Measurements from ENCODE around the gene STH. TPM values are rescaled to one million over a fixed set of nuclear protein-coding genes. Genes with fewer than 3 reads are reported as not detected.

STH gene
- total and polyA plus RNA-seq, 10 of the 15 experiments (the other 5 are each of a cell fraction or from before 2014, with no cell fraction given), result not detected

DNA sequence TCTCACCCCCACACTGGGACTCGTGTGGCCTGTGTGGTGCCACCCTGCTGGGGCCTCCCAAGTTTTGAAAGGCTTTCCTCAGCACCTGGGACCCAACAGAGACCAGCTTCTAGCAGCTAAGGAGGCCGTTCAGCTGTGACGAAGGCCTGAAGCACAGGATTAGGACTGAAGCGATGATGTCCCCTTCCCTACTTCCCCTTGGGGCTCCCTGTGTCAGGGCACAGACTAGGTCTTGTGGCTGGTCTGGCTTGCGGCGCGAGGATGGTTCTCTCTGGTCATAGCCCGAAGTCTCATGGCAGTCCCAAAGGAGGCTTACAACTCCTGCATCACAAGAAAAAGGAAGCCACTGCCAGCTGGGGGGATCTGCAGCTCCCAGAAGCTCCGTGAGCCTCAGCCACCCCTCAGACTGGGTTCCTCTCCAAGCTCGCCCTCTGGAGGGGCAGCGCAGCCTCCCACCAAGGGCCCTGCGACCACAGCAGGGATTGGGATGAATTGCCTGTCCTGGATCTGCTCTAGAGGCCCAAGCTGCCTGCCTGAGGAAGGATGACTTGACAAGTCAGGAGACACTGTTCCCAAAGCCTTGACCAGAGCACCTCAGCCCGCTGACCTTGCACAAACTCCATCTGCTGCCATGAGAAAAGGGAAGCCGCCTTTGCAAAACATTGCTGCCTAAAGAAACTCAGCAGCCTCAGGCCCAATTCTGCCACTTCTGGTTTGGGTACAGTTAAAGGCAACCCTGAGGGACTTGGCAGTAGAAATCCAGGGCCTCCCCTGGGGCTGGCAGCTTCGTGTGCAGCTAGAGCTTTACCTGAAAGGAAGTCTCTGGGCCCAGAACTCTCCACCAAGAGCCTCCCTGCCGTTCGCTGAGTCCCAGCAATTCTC is 27.4 kb downstream of the STH start:
- TF ChIP-seq POLR2A (IDR thresholded peaks at IDR 0.05; ENCODE audit: low read depth, low read length), result peak; percentile 20; the same call in 1 of the 2 replicates
- TF ChIP-seq NRF1 (conservative IDR thresholded peaks at IDR 0.05; ENCODE audit: low read depth, low read length), result no peak
- H3K4me2 ChIP-seq (ENCODE audit: control insufficient read depth, insufficient read depth), result no peak overlapping the region
- H3K4me1 ChIP-seq (ENCODE audit: control insufficient read depth, insufficient read depth, low read length), result peaks cover 11% of the 10 kb centered on the region
- FAIRE-seq (no peak), DNase-seq (ENCODE audit: low read depth, low spot score) (no peak), ATAC-seq (peak; percentile 18)
- H4K20me1 ChIP-seq (ENCODE audit: control insufficient read depth, insufficient read depth), result no peaks in the 10 kb centered on the region
- POLR2A ChIA-PET, result no interaction called here
- CTCF ChIA-PET, result interaction anchor here (0.8 kb wide), 1 partner anchor 8 kb away, joined by 3 read pairs; no protein-coding TSS in a partner anchor
- in situ Hi-C loops (cut with MboI) (no loop called here), intact Hi-C loops (cut with micrococcal nuclease; ENCODE audit: unreplicated experiment) (no loop called here)
- peaks cover 6 to 14% of the 10 kb centered on the region in 2 experiments; a peak in 3 of 4 replicates for H3K36me3 ChIP-seq (ENCODE audit: control insufficient read depth in 2 of 2, insufficient read depth in 2 of 2, low read length in 1 of 2)
- H3K9me3 ChIP-seq (replicated peaks; ENCODE audit: control insufficient read depth, insufficient read depth, low read length), result no peaks in the 10 kb centered on the region
- H3K27me3 ChIP-seq (replicated peaks in 1 of 2; ENCODE audit: control insufficient read depth in 2 of 2, insufficient read depth in 2 of 2, low read length in 1 of 2), result no peaks in the 10 kb centered on the region
- H2AFZ ChIP-seq (ENCODE audit: control insufficient read depth, low read depth, low read length), result no peak overlapping the region
- SMC1A ChIA-PET (ENCODE audit: uncharacterized antibody, unreplicated experiment), result interaction anchor here (0.6 to 1.3 kb wide), 3 partner anchors 10 to 1593 kb away, joined by 3 read pairs; no protein-coding TSS in a partner anchor
- H3K4me3 ChIP-seq, result no peak overlapping the region
- H3K9ac ChIP-seq (ENCODE audit: control insufficient read depth, insufficient read depth, low read length), result no peak overlapping the region
- 57% methylated on average over 16 of the region's 17 CpGs for WGBS (ENCODE audit: insufficient coverage, insufficient replicate concordance, low lambda C conversion rate, missing lambda C conversion rate)
- no TSS peak for BruUV-seq (replicated peaks)
- no peak overlapping the region for H3K27ac ChIP-seq (ENCODE audit: control insufficient read depth, insufficient read depth)
- RAD21 ChIA-PET (ENCODE audit: unreplicated experiment), result interaction anchor here (1.9 kb wide), 1 partner anchor 185 kb away, joined by 4 read pairs; no protein-coding TSS in a partner anchor
- H3K79me2 ChIP-seq (ENCODE audit: control insufficient read depth, insufficient read depth, low read length), result no peaks in the 10 kb centered on the region

DNA sequence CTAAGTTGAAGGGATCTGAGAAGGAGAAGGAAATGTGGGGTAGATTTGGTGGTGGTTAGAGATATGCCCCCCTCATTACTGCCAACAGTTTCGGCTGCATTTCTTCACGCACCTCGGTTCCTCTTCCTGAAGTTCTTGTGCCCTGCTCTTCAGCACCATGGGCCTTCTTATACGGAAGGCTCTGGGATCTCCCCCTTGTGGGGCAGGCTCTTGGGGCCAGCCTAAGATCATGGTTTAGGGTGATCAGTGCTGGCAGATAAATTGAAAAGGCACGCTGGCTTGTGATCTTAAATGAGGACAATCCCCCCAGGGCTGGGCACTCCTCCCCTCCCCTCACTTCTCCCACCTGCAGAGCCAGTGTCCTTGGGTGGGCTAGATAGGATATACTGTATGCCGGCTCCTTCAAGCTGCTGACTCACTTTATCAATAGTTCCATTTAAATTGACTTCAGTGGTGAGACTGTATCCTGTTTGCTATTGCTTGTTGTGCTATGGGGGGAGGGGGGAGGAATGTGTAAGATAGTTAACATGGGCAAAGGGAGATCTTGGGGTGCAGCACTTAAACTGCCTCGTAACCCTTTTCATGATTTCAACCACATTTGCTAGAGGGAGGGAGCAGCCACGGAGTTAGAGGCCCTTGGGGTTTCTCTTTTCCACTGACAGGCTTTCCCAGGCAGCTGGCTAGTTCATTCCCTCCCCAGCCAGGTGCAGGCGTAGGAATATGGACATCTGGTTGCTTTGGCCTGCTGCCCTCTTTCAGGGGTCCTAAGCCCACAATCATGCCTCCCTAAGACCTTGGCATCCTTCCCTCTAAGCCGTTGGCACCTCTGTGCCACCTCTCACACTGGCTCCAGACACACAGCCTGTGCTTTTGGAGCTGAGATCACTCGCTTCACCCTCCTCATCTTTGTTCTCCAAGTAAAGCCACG is 28.3 kb downstream of the STH start:
- no peak for FAIRE-seq
- H3K27ac ChIP-seq (ENCODE audit: control insufficient read depth, insufficient read depth), result no peak overlapping the region
- no TSS peak for BruUV-seq (replicated peaks)
- ChIA-PET RAD21 (ENCODE audit: unreplicated experiment) (interaction anchor here (1.0 to 1.9 kb wide), 2 partner anchors 184 to 187 kb away, joined by 3 to 4 read pairs; no protein-coding TSS in a partner anchor), SMC1A (ENCODE audit: uncharacterized antibody, unreplicated experiment) (interaction anchor here (0.7 to 1.5 kb wide), 3 partner anchors 11 to 177 kb away, joined by 3 read pairs; no protein-coding TSS in a partner anchor), CTCF (interaction anchor here (2.6 kb wide), 2 partner anchors 17 to 186 kb away, joined by 11 to 13 read pairs; no protein-coding TSS in a partner anchor), POLR2A (interaction anchor here (1.1 kb wide), 1 partner anchor 118 kb away, joined by 3 read pairs; no protein-coding TSS in a partner anchor)
- peaks cover 12 to 18% of the 10 kb centered on the region in 2 experiments; a peak in 3 of 4 replicates for H3K36me3 ChIP-seq (ENCODE audit: control insufficient read depth in 2 of 2, insufficient read depth in 2 of 2, low read length in 1 of 2)
- TF ChIP-seq POLR2AphosphoS5 (IDR thresholded peaks at IDR 0.05; ENCODE audit: low read length) (no peak), POLR2A (IDR thresholded peaks at IDR 0.05; ENCODE audit: low read depth, low read length) (peak; percentile 34; the same call in 1 of the 2 replicates)
- no peak for DNase-seq (ENCODE audit: low read depth, low spot score)
- H3K4me2 ChIP-seq (ENCODE audit: control insufficient read depth, insufficient read depth), result no peak overlapping the region
- H3K9ac ChIP-seq (ENCODE audit: control insufficient read depth, insufficient read depth, low read length), result no peak overlapping the region
- intact Hi-C loops (cut with micrococcal nuclease; ENCODE audit: unreplicated experiment), result no loop called here
- H3K4me3 ChIP-seq, result no peak overlapping the region
- H3K4me1 ChIP-seq (ENCODE audit: control insufficient read depth, insufficient read depth, low read length), result peaks cover 11% of the 10 kb centered on the region
- 74% methylated on average over 12 of the region's 12 CpGs for WGBS (ENCODE audit: insufficient coverage, insufficient replicate concordance, low lambda C conversion rate, missing lambda C conversion rate)
- H3K79me2 ChIP-seq (ENCODE audit: control insufficient read depth, insufficient read depth, low read length), result no peaks in the 10 kb centered on the region
- no peak for ATAC-seq
- in situ Hi-C loops (cut with MboI), result no loop called here
- no peaks in the 10 kb centered on the region for H4K20me1 ChIP-seq (ENCODE audit: control insufficient read depth, insufficient read depth)
- H2AFZ ChIP-seq (ENCODE audit: control insufficient read depth, low read depth, low read length), result no peak overlapping the region
- no peaks in the 10 kb centered on the region for H3K27me3 ChIP-seq (replicated peaks in 1 of 2; ENCODE audit: control insufficient read depth in 2 of 2, insufficient read depth in 2 of 2, low read length in 1 of 2)
- H3K9me3 ChIP-seq (replicated peaks; ENCODE audit: control insufficient read depth, insufficient read depth, low read length), result no peaks in the 10 kb centered on the region

Measured in GM12878 (cell line).